IMR-90 (cell line): ENCODE results near the gene RUNX3. TPM values are rescaled to one million over a fixed set of nuclear protein-coding genes. Genes with fewer than 3 reads are reported as not detected.

ENCODE experiments used
- ATAC-seq: fragments of 200-7000 bp; cut with Tn5 transposase; 2 replicates; pipeline ENCODE4 v1.9.1; 2020; ENCODE audit warnings: low read depth, mild to moderate bottlenecking, moderate library complexity
- BruUV-seq: library from RNA; stranded (reverse); fragments of 400-500 nt; replicated peaks from 2 replicates; lab custom pipeline; 2021; lab: Mats Ljungman, UMichigan
- CTCF ChIA-PET: fragments of 300-600 bp; formaldehyde crosslinking; extraction: SDS; loops from one replicate; lab custom pipeline; 2021; ENCODE audit warnings: antibody characterized with exemption; lab: Yijun Ruan, JAX
- POLR2A ChIA-PET: fragments of 300-600 bp; sonication (Branson Sonifier 250); formaldehyde crosslinking; loops from one replicate; lab custom pipeline; 2022; ENCODE audit warnings: antibody characterized with exemption; ENCODE audit not compliant: unreplicated experiment; lab: Charles Lee
- DNase-seq: peaks from one replicate; pipeline ENCODE4 v3.0.0; 2013
- H2AFZ ChIP-seq: replicated peaks from 2 replicates; pipeline ENCODE3; 2013; ENCODE audit warnings: low read length, mild to moderate bottlenecking; ENCODE audit not compliant: poor library complexity
- H2AK5ac ChIP-seq: 2 replicates; pipeline ENCODE4 v1.6.1; 2013; ENCODE audit warnings: low read depth, low read length, inconsistent platforms
- H2AK9ac ChIP-seq: replicated peaks from 2 replicates; pipeline ENCODE3; 2013; ENCODE audit warnings: mild to moderate bottlenecking, low read depth, low read length, moderate library complexity; ENCODE audit not compliant: poor library complexity
- H2BK120ac ChIP-seq: 2 replicates; pipeline ENCODE4 v1.6.1; 2013; ENCODE audit warnings: low read depth, low read length, inconsistent platforms
- H2BK15ac ChIP-seq: 3 replicates; pipeline ENCODE4 v1.6.1; 2013; ENCODE audit warnings: low read depth, low read length, inconsistent platforms
- H2BK20ac ChIP-seq: 2 replicates; pipeline ENCODE4 v1.6.1; 2013; ENCODE audit warnings: low read depth, mild to moderate bottlenecking, inconsistent platforms, low read length, moderate library complexity
- H2BK5ac ChIP-seq: 2 replicates; pipeline ENCODE4 v1.6.1; 2013; ENCODE audit warnings: mild to moderate bottlenecking, low read depth, low read length, inconsistent platforms; ENCODE audit not compliant: poor library complexity, severe bottlenecking
- H3K14ac ChIP-seq: replicated peaks from 2 replicates; pipeline ENCODE4 v1.6.1; 2013; ENCODE audit warnings: low read depth, low read length, inconsistent platforms
- H3K18ac ChIP-seq: 2 replicates; pipeline ENCODE4 v1.6.1; 2013; ENCODE audit warnings: low read depth, low read length, control low read depth
- H3K23ac ChIP-seq: 2 replicates; pipeline ENCODE4 v1.6.1; 2013; ENCODE audit warnings: low read depth, low read length, inconsistent platforms
- H3K27ac ChIP-seq: 2 replicates; pipeline ENCODE4 v1.5.1; 2013; ENCODE audit warnings: mild to moderate bottlenecking, control low read depth, low read length; ENCODE audit not compliant: insufficient read depth
- H3K27me3 ChIP-seq: 2 replicates; pipeline ENCODE4 v1.6.1; 2013; ENCODE audit warnings: low read length; ENCODE audit not compliant: control insufficient read depth, insufficient read depth
- H3K36me3 ChIP-seq: 2 replicates; pipeline ENCODE4 v1.6.1; 2013; ENCODE audit warnings: low read length, mixed read lengths; ENCODE audit not compliant: control insufficient read depth, insufficient read depth
- H3K4ac ChIP-seq: 2 replicates; pipeline ENCODE4 v1.6.1; 2013; ENCODE audit warnings: low read depth, low read length, inconsistent platforms
- H3K4me1 ChIP-seq: 2 replicates; pipeline ENCODE4 v1.6.1; 2013; ENCODE audit warnings: low read length, mixed read lengths; ENCODE audit not compliant: control insufficient read depth, insufficient read depth
- H3K4me2 ChIP-seq: 2 replicates; pipeline ENCODE4 v1.6.1; 2013; ENCODE audit warnings: low read depth, mild to moderate bottlenecking, control low read depth, low read length, moderate library complexity
- H3K4me3 ChIP-seq: 2 replicates; pipeline ENCODE4 v1.5.1; 2013; ENCODE audit warnings: low read depth, mild to moderate bottlenecking, control low read depth, low read length, moderate library complexity; ENCODE audit not compliant: insufficient read depth
- H3K56ac ChIP-seq: 2 replicates; pipeline ENCODE4 v1.6.1; 2013; ENCODE audit warnings: low read length, inconsistent platforms; ENCODE audit not compliant: insufficient read depth; ENCODE audit errors: extremely low read depth
- H3K79me1 ChIP-seq, 2 experiments: 2 replicates each; pipeline ENCODE4 v1.6.1; 2013; ENCODE audit warnings: low read length in 2 of 2, inconsistent platforms in 1 of 2, low read depth in 1 of 2
- H3K9ac ChIP-seq: 2 replicates; pipeline ENCODE4 v1.6.1; 2013; ENCODE audit warnings: low read depth, low read length, control low read depth
- H3K9me1 ChIP-seq: 2 replicates; pipeline ENCODE4 v1.6.1; 2013; ENCODE audit warnings: low read length, inconsistent platforms; ENCODE audit not compliant: insufficient read depth
- H3K9me3 ChIP-seq: 2 replicates; pipeline ENCODE4 v1.6.1; 2013; ENCODE audit warnings: low read length; ENCODE audit not compliant: control insufficient read depth, insufficient read depth
- H4K20me1 ChIP-seq: 2 replicates; pipeline ENCODE4 v1.6.1; 2013; ENCODE audit warnings: low read length, inconsistent platforms; ENCODE audit not compliant: insufficient read depth
- H4K5ac ChIP-seq: 2 replicates; pipeline ENCODE4 v1.6.1; 2013; ENCODE audit warnings: mild to moderate bottlenecking, low read depth, low read length, control low read depth
- H4K8ac ChIP-seq, 2 experiments: 2 replicates each; pipeline ENCODE4 v1.6.1; 2013; ENCODE audit warnings: low read depth in 2 of 2, low read length in 2 of 2, control low read depth in 1 of 2, inconsistent platforms in 1 of 2
- H4K91ac ChIP-seq: 2 replicates; pipeline ENCODE4 v1.6.1; 2013; ENCODE audit warnings: low read depth, low read length, inconsistent platforms; ENCODE audit not compliant: insufficient read depth
- BHLHE40 ChIP-seq: fragments of 150-350 bp; IDR thresholded peaks from 2 replicates; pipeline ENCODE4 v1.6.1; 2016; ENCODE audit warnings: mild to moderate bottlenecking, low read depth, low read length
- CEBPB ChIP-seq: IDR thresholded peaks from 2 replicates; pipeline ENCODE4 v1.6.1; 2012; ENCODE audit warnings: low read depth, low read length, improper control_type of control experiment
- CHD1 ChIP-seq: IDR thresholded peaks from 2 replicates; pipeline ENCODE4 v1.6.1; 2012; ENCODE audit warnings: low read depth, low read length, improper control_type of control experiment
- FOS ChIP-seq: fragments of 150-350 bp; IDR thresholded peaks from 2 replicates; pipeline ENCODE4 v1.6.1; 2016; ENCODE audit warnings: low read depth, low read length
- MAFK ChIP-seq: IDR thresholded peaks from 2 replicates; pipeline ENCODE4 v1.6.1; 2012; ENCODE audit warnings: low read depth, low read length, improper control_type of control experiment
- MAZ ChIP-seq: IDR thresholded peaks from 2 replicates; pipeline ENCODE4 v1.6.1; 2012; ENCODE audit warnings: low read depth, mild to moderate bottlenecking, low read length, improper control_type of control experiment, moderate library complexity, borderline replicate concordance
- MXI1 ChIP-seq: IDR thresholded peaks from 2 replicates; pipeline ENCODE4 v1.6.1; 2012; ENCODE audit warnings: low read depth, mild to moderate bottlenecking, low read length, moderate library complexity, borderline replicate concordance
- NFE2L2 ChIP-seq: fragments of 150-350 bp; IDR thresholded peaks from 2 replicates; pipeline ENCODE4 v1.6.1; 2016; ENCODE audit warnings: low read depth, mild to moderate bottlenecking, low read length
- POLR2A ChIP-seq: IDR thresholded peaks from 2 replicates; pipeline ENCODE4 v1.6.1; 2012; ENCODE audit warnings: mild to moderate bottlenecking, low read depth, low read length
- RAD21 ChIP-seq: IDR thresholded peaks from 2 replicates; pipeline ENCODE4 v1.6.1; 2012; ENCODE audit warnings: low read length, improper control_type of control experiment
- RCOR1 ChIP-seq: IDR thresholded peaks from 2 replicates; pipeline ENCODE4 v1.6.1; 2012; ENCODE audit warnings: mild to moderate bottlenecking, low read length, improper control_type of control experiment; ENCODE audit not compliant: insufficient replicate concordance
- RFX5 ChIP-seq: IDR thresholded peaks from 2 replicates; pipeline ENCODE4 v1.8.0; 2012; ENCODE audit warnings: low read depth, mild to moderate bottlenecking, low read length, moderate library complexity
- SMC3 ChIP-seq: fragments of 150-350 bp; IDR thresholded peaks from 2 replicates; pipeline ENCODE4 v1.6.1; 2016; ENCODE audit warnings: low read depth, mild to moderate bottlenecking, antibody characterized with exemption, low read length, moderate library complexity
- USF2 ChIP-seq: fragments of 150-350 bp; IDR thresholded peaks from 2 replicates; pipeline ENCODE4 v1.6.1; 2017; ENCODE audit warnings: mild to moderate bottlenecking, antibody characterized with exemption, low read length, low read depth
- WGBS, 2 experiments: methylation state at CpG; one replicate each; pipeline versions ENCODE4 v1.1.5 to v1.1.7; 2013; ENCODE audit warnings: missing lambda C conversion rate in 2 of 2; ENCODE audit not compliant: insufficient read length in 1 of 2; ENCODE audit errors: extremely low coverage in 2 of 2; 5-methylcytosine and 5-hydroxymethylcytosine counted together
- dilution Hi-C: fragments of 300-500 bp; cut with HindIII; formaldehyde crosslinking; loops from one replicate; pipeline ENCODE4 v1.14.3; 2018; ENCODE audit warnings: low sequenced_read_pairs; ENCODE audit not compliant: unreplicated experiment
- in situ Hi-C: fragments of 300-500 bp; cut with MboI; formaldehyde crosslinking; loops from 3 replicates; pipeline ENCODE4 v1.14.3; 2019; ENCODE audit warnings: low sequenced_read_pairs, inconsistent platforms, mixed read lengths
- intact Hi-C: fragments of 100-400 bp; cut with micrococcal nuclease; formaldehyde crosslinking; loops from 2 replicates; pipeline ENCODE4 v1.10.0; 2022
- polyA plus RNA-seq, 3 experiments: library from polyadenylated mRNA; depleted of rRNA; stranded (reverse); fragments of >200 nt; gene quantifications; 2 replicates each; pipeline ENCODE4 v1.2.3, GENCODE V29; 2012; ENCODE audit warnings: low replicate concordance in 1 of 3
- total RNA-seq: library from RNA; depleted of rRNA; stranded (reverse); fragments of >200 nt; gene quantifications from 2 replicates; pipeline ENCODE4 v1.2.3, GENCODE V29; 2012
- TF ChIP-seq, protein P1 (sequence below): fragments of 150-350 bp; IDR thresholded peaks from 2 replicates; pipeline ENCODE4 v1.6.1; 2016; ENCODE audit warnings: low read depth, mild to moderate bottlenecking, low read length, moderate library complexity, borderline replicate concordance
- TF ChIP-seq, protein P2 (sequence below): conservative IDR thresholded peaks from 2 replicates; pipeline ENCODE4 v1.5.1; 2012; ENCODE audit warnings: mild to moderate bottlenecking, low read depth, low read length, improper control_type of control experiment

The RUNX3 gene
- total and polyA plus RNA-seq, 2 of the 4 experiments (the other 2 are of a cell fraction), result 0.07 TPM; not detected in 1

DNA sequence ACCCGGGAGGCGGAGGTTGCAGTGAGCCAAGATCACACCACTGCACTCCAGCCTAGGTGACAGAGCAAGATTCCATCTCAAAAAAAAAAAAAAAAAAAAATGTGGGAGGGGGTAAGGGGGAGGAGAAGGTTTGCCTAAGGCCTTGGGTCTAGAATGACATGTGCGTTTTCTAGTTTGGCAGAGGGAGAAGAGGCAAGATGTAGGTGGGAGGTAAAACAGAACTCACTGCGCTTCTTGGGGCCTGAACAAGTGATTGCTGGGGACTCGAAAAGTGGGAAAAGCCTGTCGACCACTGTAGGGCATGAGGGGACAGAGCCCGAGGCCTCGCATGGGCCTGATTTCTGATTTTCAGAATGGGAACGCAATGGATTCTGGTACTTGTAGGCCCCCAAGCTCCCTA, 19.9 kb downstream of the RUNX3 start:
- Histone ChIP-seq H3K4me1 (peaks cover 4% of the 10 kb centered on the region; the same call in 1 of the 2 replicates), H3K56ac (no peak overlapping the region), H2AK5ac (no peak overlapping the region), H3K4me2 (no peak overlapping the region), H3K27me3 (peaks cover 6% of the 10 kb centered on the region; the same call in 1 of the 2 replicates), H2BK120ac (no peak overlapping the region), H4K8ac (no peak overlapping the region), H2BK20ac (no peak overlapping the region), H3K9me3 (peaks cover 1% of the 10 kb centered on the region; the same call in 1 of the 2 replicates), H3K27ac (no peak overlapping the region), H3K23ac (no peak overlapping the region), H2BK15ac (no peak overlapping the region), H3K9ac (no peak overlapping the region), H3K4me3 (no peak overlapping the region), H3K79me1 (no peaks in the 10 kb centered on the region), H2AK9ac (no peak overlapping the region), H3K14ac (no peak overlapping the region), H3K18ac (no peak overlapping the region), H2AFZ (no peak overlapping the region), H3K4ac (no peak overlapping the region), H2BK5ac (no peak overlapping the region), H3K9me1 (no peaks in the 10 kb centered on the region), H4K20me1 (no peaks in the 10 kb centered on the region), H4K91ac (no peak overlapping the region), H3K36me3 (no peaks in the 10 kb centered on the region), H4K5ac (no peak overlapping the region)
- intact Hi-C loops (no loop called here), in situ Hi-C loops (no loop called here), dilution Hi-C loops (no loop called here)
- no peak for ATAC-seq
- CTCF ChIA-PET, result interaction anchor here (1.0 kb wide), 1 partner anchor 63 kb away, joined by 3 read pairs; no protein-coding TSS in a partner anchor
- DNase-seq, result no peak
- 90% methylated on average over 6 of the region's 9 CpGs; no CpG with 5 or more reads in 1 of the 2 experiments for WGBS, 2 experiments
- POLR2A ChIA-PET, result no interaction called here
- TF ChIP-seq, protein P1, sequence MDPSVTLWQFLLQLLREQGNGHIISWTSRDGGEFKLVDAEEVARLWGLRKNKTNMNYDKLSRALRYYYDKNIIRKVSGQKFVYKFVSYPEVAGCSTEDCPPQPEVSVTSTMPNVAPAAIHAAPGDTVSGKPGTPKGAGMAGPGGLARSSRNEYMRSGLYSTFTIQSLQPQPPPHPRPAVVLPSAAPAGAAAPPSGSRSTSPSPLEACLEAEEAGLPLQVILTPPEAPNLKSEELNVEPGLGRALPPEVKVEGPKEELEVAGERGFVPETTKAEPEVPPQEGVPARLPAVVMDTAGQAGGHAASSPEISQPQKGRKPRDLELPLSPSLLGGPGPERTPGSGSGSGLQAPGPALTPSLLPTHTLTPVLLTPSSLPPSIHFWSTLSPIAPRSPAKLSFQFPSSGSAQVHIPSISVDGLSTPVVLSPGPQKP, result no peak
- TF ChIP-seq, protein P2, sequence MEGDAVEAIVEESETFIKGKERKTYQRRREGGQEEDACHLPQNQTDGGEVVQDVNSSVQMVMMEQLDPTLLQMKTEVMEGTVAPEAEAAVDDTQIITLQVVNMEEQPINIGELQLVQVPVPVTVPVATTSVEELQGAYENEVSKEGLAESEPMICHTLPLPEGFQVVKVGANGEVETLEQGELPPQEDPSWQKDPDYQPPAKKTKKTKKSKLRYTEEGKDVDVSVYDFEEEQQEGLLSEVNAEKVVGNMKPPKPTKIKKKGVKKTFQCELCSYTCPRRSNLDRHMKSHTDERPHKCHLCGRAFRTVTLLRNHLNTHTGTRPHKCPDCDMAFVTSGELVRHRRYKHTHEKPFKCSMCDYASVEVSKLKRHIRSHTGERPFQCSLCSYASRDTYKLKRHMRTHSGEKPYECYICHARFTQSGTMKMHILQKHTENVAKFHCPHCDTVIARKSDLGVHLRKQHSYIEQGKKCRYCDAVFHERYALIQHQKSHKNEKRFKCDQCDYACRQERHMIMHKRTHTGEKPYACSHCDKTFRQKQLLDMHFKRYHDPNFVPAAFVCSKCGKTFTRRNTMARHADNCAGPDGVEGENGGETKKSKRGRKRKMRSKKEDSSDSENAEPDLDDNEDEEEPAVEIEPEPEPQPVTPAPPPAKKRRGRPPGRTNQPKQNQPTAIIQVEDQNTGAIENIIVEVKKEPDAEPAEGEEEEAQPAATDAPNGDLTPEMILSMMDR, result no peak
- TF ChIP-seq CHD1 (no peak), CEBPB (no peak), RFX5 (no peak), RAD21 (no peak), MXI1 (no peak), NFE2L2 (no peak), BHLHE40 (no peak), SMC3 (no peak), POLR2A (no peak), RCOR1 (no peak), FOS (no peak), MAFK (no peak), USF2 (no peak), MAZ (no peak)
- no TSS peak for BruUV-seq
